PC-3 (cell line): ENCODE data around the gene SP8.

Experiments
- EZH2 ChIP-seq: fragments of 300-600 bp; sonication (generic); IDR thresholded peaks from one replicate; pipeline ENCODE4 v1.6.1; 2017; ENCODE audit warnings: antibody characterized with exemption, mild to moderate bottlenecking, low read length; ENCODE audit not compliant: unreplicated experiment
- EZH2phosphoT487 ChIP-seq: fragments of 300-600 bp; sonication (generic); IDR thresholded peaks from 2 replicates; pipeline ENCODE4 v1.6.1; 2018; ENCODE audit warnings: mild to moderate bottlenecking, antibody characterized with exemption, low read length, borderline replicate concordance
- TF ChIP-seq, protein P1 (sequence below): fragments of 300-600 bp; sonication (generic); conservative IDR thresholded peaks from 2 replicates; pipeline ENCODE4 v1.5.1; 2017; ENCODE audit warnings: antibody characterized with exemption, low read depth, mild to moderate bottlenecking, low read length

- TF ChIP-seq, protein P1, sequence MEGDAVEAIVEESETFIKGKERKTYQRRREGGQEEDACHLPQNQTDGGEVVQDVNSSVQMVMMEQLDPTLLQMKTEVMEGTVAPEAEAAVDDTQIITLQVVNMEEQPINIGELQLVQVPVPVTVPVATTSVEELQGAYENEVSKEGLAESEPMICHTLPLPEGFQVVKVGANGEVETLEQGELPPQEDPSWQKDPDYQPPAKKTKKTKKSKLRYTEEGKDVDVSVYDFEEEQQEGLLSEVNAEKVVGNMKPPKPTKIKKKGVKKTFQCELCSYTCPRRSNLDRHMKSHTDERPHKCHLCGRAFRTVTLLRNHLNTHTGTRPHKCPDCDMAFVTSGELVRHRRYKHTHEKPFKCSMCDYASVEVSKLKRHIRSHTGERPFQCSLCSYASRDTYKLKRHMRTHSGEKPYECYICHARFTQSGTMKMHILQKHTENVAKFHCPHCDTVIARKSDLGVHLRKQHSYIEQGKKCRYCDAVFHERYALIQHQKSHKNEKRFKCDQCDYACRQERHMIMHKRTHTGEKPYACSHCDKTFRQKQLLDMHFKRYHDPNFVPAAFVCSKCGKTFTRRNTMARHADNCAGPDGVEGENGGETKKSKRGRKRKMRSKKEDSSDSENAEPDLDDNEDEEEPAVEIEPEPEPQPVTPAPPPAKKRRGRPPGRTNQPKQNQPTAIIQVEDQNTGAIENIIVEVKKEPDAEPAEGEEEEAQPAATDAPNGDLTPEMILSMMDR: no peak
- no peak for TF ChIP-seq EZH2
- TF ChIP-seq EZH2phosphoT487: no peak
Observed at GRCh38 chr7:20783125-20783699, 3.5 kb downstream of the SP8 start.
